GM18511 (cell line): ENCODE results near the gene NOC2L.

ENCODE experiments used
- ATAC-seq: cut with Tn5 transposase; IDR thresholded peaks from one replicate; pipeline ENCODE4 v1.9.1; 2021; ENCODE audit warnings: mild to moderate bottlenecking, moderate library complexity; ENCODE audit not compliant: unreplicated experiment

NOC2L gene

GRCh38 chr1:919271-919872 is 39.7 kb downstream of the NOC2L start:
- no peak for ATAC-seq

- ATAC-seq = no peak
Observed at GRCh38 chr1:918843-919242, 40.2 kb downstream of the NOC2L start.

- no peak for ATAC-seq
Observed at GRCh38 chr1:918353-918752, 40.7 kb downstream of the NOC2L start.

GRCh38 chr1:917466-918091 is 41.5 kb downstream of the NOC2L start:
- no peak for ATAC-seq

GRCh38 chr1:917076-917459 is 42.0 kb downstream of the NOC2L start:
- no peak for ATAC-seq

- no peak for ATAC-seq
Observed at GRCh38 chr1:916173-917075, 42.6 kb downstream of the NOC2L start.

- ATAC-seq = no peak
Observed at GRCh38 chr1:915295-916172, 43.5 kb downstream of the NOC2L start.

- ATAC-seq = no peak
Observed at GRCh38 chr1:914891-915280, 44.2 kb downstream of the NOC2L start.

- no peak for ATAC-seq
Observed at GRCh38 chr1:914131-914890, 44.7 kb downstream of the NOC2L start.

GRCh38 chr1:913491-914130 is 45.4 kb downstream of the NOC2L start:
- ATAC-seq = no peak

GRCh38 chr1:912740-913301 is 46.2 kb downstream of the NOC2L start:
- ATAC-seq = no peak

GRCh38 chr1:911875-912739 is 46.9 kb downstream of the NOC2L start:
- no peak for ATAC-seq

- no peak for ATAC-seq
Observed at GRCh38 chr1:910881-911721, 48.0 kb downstream of the NOC2L start.

- no peak for ATAC-seq
Observed at GRCh38 chr1:910311-910880, 48.7 kb downstream of the NOC2L start.

- no peak for ATAC-seq
Observed at GRCh38 chr1:909861-910310, 49.2 kb downstream of the NOC2L start.

GRCh38 chr1:908661-909060 is 50.4 kb downstream of the NOC2L start:
- no peak for ATAC-seq
